SK-N-SH (cell line): ENCODE data around the gene SURF6. TPM values are rescaled to one million over a fixed set of nuclear protein-coding genes. Genes with fewer than 3 reads are reported as not detected.
"Not testable (repeated sequence)": the region's sequence is repeated elsewhere in the genome, so short reads cannot be mapped to it uniquely, and the experiment has no call there.

Experiments used
- CTCF ChIA-PET: fragments of 300-600, 350-600 bp; formaldehyde crosslinking; extraction: SDS; loops from one replicate; lab custom pipeline; 2021; lab: Yijun Ruan, JAX
- POLR2A ChIA-PET: fragments of 350-600 bp; sonication (Branson Sonifier 250); formaldehyde crosslinking; extraction: SDS; loops from one replicate; lab custom pipeline; 2020; ENCODE audit warnings: antibody characterized with exemption, inconsistent platforms; lab: Yijun Ruan, JAX
- DNase-seq: peaks from one replicate; pipeline ENCODE4 v3.0.0; 2012
- H2AFZ ChIP-seq: fragments of 200-600 bp; sonication (generic); 2 replicates; pipeline ENCODE4 v1.8.1; 2016; ENCODE audit warnings: antibody characterized with exemption, mild to moderate bottlenecking, low read depth
- H3F3A ChIP-seq: fragments of 200-600 bp; sonication (generic); replicated peaks from 2 replicates; pipeline ENCODE3; 2016; ENCODE audit warnings: antibody characterized with exemption, mild to moderate bottlenecking; ENCODE audit not compliant: insufficient read depth
- H3K27ac ChIP-seq, 2 experiments: fragments of 200-500 bp in 1 of 2; fragments of 200-600 bp in 1 of 2; sonication (Bioruptor generic) in 1 of 2; sonication (generic), shearing (Covaris generic) in 1 of 2; 2 replicates each; pipeline versions ENCODE4 v1.5.1 to v1.6.1; 2014 to 2016; ENCODE audit warnings: low read depth in 2 of 2, inconsistent platforms in 1 of 2, low read length in 1 of 2, mild to moderate bottlenecking in 1 of 2, mixed read lengths in 1 of 2
- H3K27me3 ChIP-seq: fragments of 200-600 bp; sonication (generic), shearing (Covaris generic); 2 replicates; pipeline ENCODE4 v1.6.1; 2016; ENCODE audit warnings: mixed run types; ENCODE audit not compliant: insufficient read depth
- H3K36me3 ChIP-seq, 2 experiments: fragments of 200-500 bp in 1 of 2; fragments of 200-600 bp in 1 of 2; sonication (Bioruptor generic) in 1 of 2; sonication (generic) in 1 of 2; replicated peaks in 1 of 2; 2 replicates each; pipeline versions ENCODE3 to v1.5.1; 2014 to 2016; ENCODE audit warnings: low read length in 1 of 2, mild to moderate bottlenecking in 1 of 2; ENCODE audit not compliant: insufficient read depth in 2 of 2, control insufficient read depth in 1 of 2
- H3K4me1 ChIP-seq, 2 experiments: fragments of 200-500 bp in 1 of 2; fragments of 200-600 bp in 1 of 2; sonication (Bioruptor generic) in 1 of 2; sonication (generic), shearing (Covaris generic) in 1 of 2; 2 replicates each; pipeline versions ENCODE4 v1.5.1 to v1.6.1; 2014 to 2016; ENCODE audit warnings: low read depth in 1 of 2, low read length in 1 of 2, mixed run types in 1 of 2; ENCODE audit not compliant: insufficient read depth in 2 of 2, control insufficient read depth in 1 of 2
- H3K4me2 ChIP-seq: fragments of 200-600 bp; sonication (generic), shearing (Covaris generic); 2 replicates; pipeline ENCODE4 v1.6.1; 2017; ENCODE audit warnings: mixed run types
- H3K4me3 ChIP-seq, 2 experiments: fragments of 200-500 bp in 1 of 2; fragments of 200-600 bp in 1 of 2; sonication (Bioruptor generic) in 1 of 2; sonication (generic), shearing (Covaris generic) in 1 of 2; 2 replicates each; pipeline versions ENCODE4 v1.5.1 to v1.8.1; 2014 to 2016; ENCODE audit warnings: low read depth in 2 of 2, inconsistent platforms in 1 of 2, low read length in 1 of 2, mild to moderate bottlenecking in 1 of 2, mixed read lengths in 1 of 2, moderate library complexity in 1 of 2
- H3K79me2 ChIP-seq: fragments of 200-600 bp; sonication (generic); 2 replicates; pipeline ENCODE4 v1.8.1; 2017; ENCODE audit warnings: mild to moderate bottlenecking; ENCODE audit not compliant: insufficient read depth
- H3K9ac ChIP-seq: fragments of 200-600 bp; sonication (generic); 2 replicates; pipeline ENCODE4 v1.6.1; 2017; ENCODE audit warnings: mixed run types
- H3K9me2 ChIP-seq: fragments of 200-600 bp; sonication (generic); 2 replicates; pipeline ENCODE4 v1.6.1; 2017; ENCODE audit warnings: mixed run types
- H3K9me3 ChIP-seq: fragments of 200-600 bp; sonication (generic); 2 replicates; pipeline ENCODE4 v1.6.1; 2017; ENCODE audit warnings: mixed run types, mild to moderate bottlenecking, moderate library complexity
- H4K20me1 ChIP-seq: fragments of 200-600 bp; sonication (generic); 2 replicates; pipeline ENCODE4 v1.6.1; 2017; ENCODE audit warnings: mild to moderate bottlenecking, mixed run types; ENCODE audit not compliant: insufficient read depth
- FOXJ3 ChIP-seq: sonication (generic); formaldehyde crosslinking; IDR thresholded peaks from 2 replicates; pipeline ENCODE4 v1.5.1; 2020; ENCODE audit warnings: mild to moderate bottlenecking, missing genetic modification reagents
- GABPA ChIP-seq: IDR thresholded peaks from 2 replicates; pipeline ENCODE4 v1.4.0; 2012; ENCODE audit warnings: low read depth, mild to moderate bottlenecking
- JUND ChIP-seq: IDR thresholded peaks from 2 replicates; pipeline ENCODE4 v1.4.0; 2012
- MXI1 ChIP-seq: IDR thresholded peaks from 2 replicates; pipeline ENCODE4 v1.6.1; 2012; ENCODE audit warnings: mild to moderate bottlenecking, low read depth, low read length, improper control_type of control experiment
- PBX3 ChIP-seq: IDR thresholded peaks from 2 replicates; pipeline ENCODE4; 2012
- POLR2AphosphoS5 ChIP-seq: IDR thresholded peaks from 2 replicates; pipeline ENCODE4 v1.6.1; 2012; ENCODE audit warnings: low read depth, low read length
- RFX5 ChIP-seq: IDR thresholded peaks from 2 replicates; pipeline ENCODE4 v1.6.1; 2012; ENCODE audit warnings: mild to moderate bottlenecking, improper control_type of control experiment, low read length
- RXRA ChIP-seq: IDR thresholded peaks from 2 replicates; pipeline ENCODE4 v1.4.0; 2012; ENCODE audit warnings: low read depth, mild to moderate bottlenecking, borderline replicate concordance
- TCF12 ChIP-seq: IDR thresholded peaks from 2 replicates; pipeline ENCODE4 v1.4.0; 2012
- TEAD4 ChIP-seq: IDR thresholded peaks from 2 replicates; pipeline ENCODE4 v1.4.0; 2012; ENCODE audit warnings: mild to moderate bottlenecking, borderline replicate concordance; ENCODE audit not compliant: insufficient read depth
- USF1 ChIP-seq: IDR thresholded peaks from 2 replicates; pipeline ENCODE4 v1.4.0; 2012; ENCODE audit warnings: low read depth, borderline replicate concordance
- YY1 ChIP-seq: IDR thresholded peaks from 2 replicates; pipeline ENCODE4 v1.4.0; 2012; ENCODE audit warnings: low read depth, mild to moderate bottlenecking
- WGBS: methylation state at CpG from one replicate; pipeline ENCODE4 v1.1.6; 2017; ENCODE audit warnings: low lambda C conversion rate; 5-methylcytosine and 5-hydroxymethylcytosine counted together
- polyA plus RNA-seq, 3 experiments: library from polyadenylated mRNA; depleted of rRNA; stranded (reverse); fragments of >200 nt; gene quantifications; 2 replicates each; pipeline ENCODE4 v1.2.3, GENCODE V29; 2012
- TF ChIP-seq, protein P1 (sequence below): fragments of 150-350 bp; IDR thresholded peaks from 2 replicates; pipeline ENCODE4 v1.6.1; 2017; ENCODE audit warnings: antibody characterized with exemption, low read length, low read depth, borderline replicate concordance
- TF ChIP-seq, protein P2 (sequence below): fragments of 200-600 bp; sonication (generic); IDR thresholded peaks from 2 replicates; pipeline ENCODE4 v1.6.1; 2017; ENCODE audit warnings: antibody characterized with exemption, mild to moderate bottlenecking, moderate library complexity
- TF ChIP-seq, protein P3 (sequence below): fragments of 150-350 bp; IDR thresholded peaks from 2 replicates; pipeline ENCODE4 v1.6.1; 2016; ENCODE audit warnings: mild to moderate bottlenecking, low read depth, low read length

Gene SURF6
- polyA plus RNA-seq, 1 of the 3 experiments (the other 2 are of a cell fraction) = 44.5 TPM

- TF ChIP-seq FOXJ3 = no peak
- TF ChIP-seq, protein P1, sequence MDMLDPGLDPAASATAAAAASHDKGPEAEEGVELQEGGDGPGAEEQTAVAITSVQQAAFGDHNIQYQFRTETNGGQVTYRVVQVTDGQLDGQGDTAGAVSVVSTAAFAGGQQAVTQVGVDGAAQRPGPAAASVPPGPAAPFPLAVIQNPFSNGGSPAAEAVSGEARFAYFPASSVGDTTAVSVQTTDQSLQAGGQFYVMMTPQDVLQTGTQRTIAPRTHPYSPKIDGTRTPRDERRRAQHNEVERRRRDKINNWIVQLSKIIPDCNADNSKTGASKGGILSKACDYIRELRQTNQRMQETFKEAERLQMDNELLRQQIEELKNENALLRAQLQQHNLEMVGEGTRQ = no peak
Measured at GRCh38 chr9:133284362-133284761, 51.6 kb downstream of the SURF6 start (continued).

DNA sequence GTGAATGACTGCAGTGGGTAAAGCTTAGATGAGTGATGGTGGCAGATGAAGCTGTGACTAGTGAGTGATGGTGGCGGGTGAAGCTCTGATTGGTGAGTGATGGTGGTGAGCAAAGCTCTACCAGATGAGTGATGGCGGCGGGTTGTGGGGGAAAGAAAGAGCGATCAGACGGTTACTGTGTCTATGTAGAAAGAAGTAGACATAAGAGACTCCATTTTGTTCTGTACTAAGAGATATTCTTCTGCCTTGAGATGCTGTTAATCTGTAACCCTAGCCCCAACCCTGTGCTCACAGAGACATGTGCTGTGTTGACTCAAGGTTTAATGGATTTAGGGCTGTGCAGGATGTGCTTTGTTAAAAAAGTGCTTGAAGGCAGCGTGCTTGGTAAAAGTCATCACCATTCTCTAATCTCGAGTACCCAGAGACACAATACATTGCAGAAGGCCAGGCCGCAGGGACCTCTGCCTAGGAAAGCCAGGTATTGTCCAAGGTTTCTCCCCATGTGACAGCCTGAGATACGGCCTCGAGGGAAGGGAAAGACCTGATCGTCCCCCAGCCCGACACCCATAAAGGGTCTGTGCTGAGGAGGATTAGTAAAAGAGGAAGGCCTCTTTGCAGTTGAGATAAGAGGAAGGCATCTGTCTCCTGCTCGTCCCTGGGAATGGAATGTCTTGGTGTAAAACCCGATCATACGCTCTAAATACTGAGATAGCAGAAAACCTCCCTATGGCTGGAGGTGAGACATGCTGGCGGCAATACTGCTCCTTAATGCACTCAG, 52.5 kb downstream of the SURF6 start:
- H3K36me3 ChIP-seq, H3F3A ChIP-seq, H3K9me3 ChIP-seq, H3K9ac ChIP-seq, H3K4me3 ChIP-seq, H2AFZ ChIP-seq, H3K4me1 ChIP-seq, H3K27ac ChIP-seq, H3K4me2 ChIP-seq, H3K9me2 ChIP-seq, CTCF ChIA-PET, H3K79me2 ChIP-seq, DNase-seq, H4K20me1 ChIP-seq, POLR2A ChIA-PET: not testable (repeated sequence)
- peaks cover 23% of the 10 kb centered on the region; the same call in 1 of the 2 replicates for H3K27me3 ChIP-seq
- WGBS = 60% methylated on average over 16 of the region's 16 CpGs

DNA sequence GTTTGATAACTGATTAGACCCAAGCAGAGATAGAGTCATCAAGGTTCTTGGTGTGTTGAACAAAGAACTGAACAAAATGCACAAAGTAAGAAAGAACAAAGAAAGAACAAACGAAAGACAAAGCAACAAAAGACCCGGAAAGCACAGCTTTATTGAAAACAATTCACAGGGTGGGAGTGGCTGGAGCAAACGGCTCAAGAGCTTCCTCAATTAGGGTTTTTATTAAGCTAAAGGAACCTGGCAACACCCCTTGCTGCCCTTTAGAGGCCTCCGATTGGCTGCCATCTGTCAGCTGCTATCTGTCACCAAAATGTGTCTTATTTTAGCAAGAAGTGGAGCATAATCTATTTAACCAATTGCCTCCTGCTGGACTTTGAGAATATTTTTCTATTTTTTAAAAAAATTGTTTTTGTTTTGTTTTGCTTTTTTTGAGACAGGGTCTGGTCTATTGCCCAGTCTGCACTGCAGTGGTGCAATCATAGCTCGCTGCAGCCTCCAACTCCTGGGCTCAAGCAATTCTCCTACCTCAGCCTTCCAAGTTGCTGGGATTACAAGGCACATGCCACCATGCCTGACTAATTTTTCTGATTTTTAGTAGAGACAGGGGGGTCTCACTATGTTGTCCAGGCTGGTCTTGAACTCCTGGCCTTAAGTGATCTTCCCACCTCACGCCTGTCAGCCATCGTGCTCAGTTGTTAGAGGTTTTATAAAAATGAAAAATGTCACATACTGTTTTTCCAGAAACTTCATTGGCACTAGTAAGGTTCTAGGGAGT, 53.3 kb downstream of the SURF6 start:
- Histone ChIP-seq H3K79me2 (no peaks in the 10 kb centered on the region), H3K9ac (no peak overlapping the region), H3K9me2 (no peaks in the 10 kb centered on the region), H3K9me3 (no peaks in the 10 kb centered on the region), H3K27me3 (peaks cover 31% of the 10 kb centered on the region; the same call in 1 of the 2 replicates), H3K27ac (no peak overlapping the region), H4K20me1 (no peaks in the 10 kb centered on the region), H2AFZ (no peak overlapping the region), H3K4me3 (no peak overlapping the region), H3F3A (no peaks in the 10 kb centered on the region), H3K4me2 (no peak overlapping the region), H3K4me1 (no peaks in the 10 kb centered on the region), H3K36me3 (no peaks in the 10 kb centered on the region)
- ChIA-PET POLR2A (no interaction called here), CTCF (no interaction called here)
- DNase-seq = no peak
- 39% methylated on average over 7 of the region's 7 CpGs for WGBS
- no peak for TF ChIP-seq TCF12
- no peak for TF ChIP-seq RFX5
- no peak for TF ChIP-seq FOXJ3
- no peak for TF ChIP-seq RXRA
- no peak for TF ChIP-seq YY1
- TF ChIP-seq POLR2AphosphoS5 = no peak
- TF ChIP-seq GABPA = no peak
- TF ChIP-seq PBX3 = no peak
- TF ChIP-seq, protein P2, sequence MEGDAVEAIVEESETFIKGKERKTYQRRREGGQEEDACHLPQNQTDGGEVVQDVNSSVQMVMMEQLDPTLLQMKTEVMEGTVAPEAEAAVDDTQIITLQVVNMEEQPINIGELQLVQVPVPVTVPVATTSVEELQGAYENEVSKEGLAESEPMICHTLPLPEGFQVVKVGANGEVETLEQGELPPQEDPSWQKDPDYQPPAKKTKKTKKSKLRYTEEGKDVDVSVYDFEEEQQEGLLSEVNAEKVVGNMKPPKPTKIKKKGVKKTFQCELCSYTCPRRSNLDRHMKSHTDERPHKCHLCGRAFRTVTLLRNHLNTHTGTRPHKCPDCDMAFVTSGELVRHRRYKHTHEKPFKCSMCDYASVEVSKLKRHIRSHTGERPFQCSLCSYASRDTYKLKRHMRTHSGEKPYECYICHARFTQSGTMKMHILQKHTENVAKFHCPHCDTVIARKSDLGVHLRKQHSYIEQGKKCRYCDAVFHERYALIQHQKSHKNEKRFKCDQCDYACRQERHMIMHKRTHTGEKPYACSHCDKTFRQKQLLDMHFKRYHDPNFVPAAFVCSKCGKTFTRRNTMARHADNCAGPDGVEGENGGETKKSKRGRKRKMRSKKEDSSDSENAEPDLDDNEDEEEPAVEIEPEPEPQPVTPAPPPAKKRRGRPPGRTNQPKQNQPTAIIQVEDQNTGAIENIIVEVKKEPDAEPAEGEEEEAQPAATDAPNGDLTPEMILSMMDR = no peak
- TF ChIP-seq MXI1 = no peak
- TF ChIP-seq JUND = no peak
- TF ChIP-seq, protein P3, sequence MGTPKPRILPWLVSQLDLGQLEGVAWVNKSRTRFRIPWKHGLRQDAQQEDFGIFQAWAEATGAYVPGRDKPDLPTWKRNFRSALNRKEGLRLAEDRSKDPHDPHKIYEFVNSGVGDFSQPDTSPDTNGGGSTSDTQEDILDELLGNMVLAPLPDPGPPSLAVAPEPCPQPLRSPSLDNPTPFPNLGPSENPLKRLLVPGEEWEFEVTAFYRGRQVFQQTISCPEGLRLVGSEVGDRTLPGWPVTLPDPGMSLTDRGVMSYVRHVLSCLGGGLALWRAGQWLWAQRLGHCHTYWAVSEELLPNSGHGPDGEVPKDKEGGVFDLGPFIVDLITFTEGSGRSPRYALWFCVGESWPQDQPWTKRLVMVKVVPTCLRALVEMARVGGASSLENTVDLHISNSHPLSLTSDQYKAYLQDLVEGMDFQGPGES = no peak
- no peak for TF ChIP-seq TEAD4
- TF ChIP-seq, protein P1 = no peak
- no peak for TF ChIP-seq USF1
